ENCODE measurements around the gene DNM3.
"Not testable (repeated sequence)": the region's sequence is repeated elsewhere in the genome, so short reads cannot be mapped to it uniquely, and the experiment has no call there.

Gene DNM3

DNA sequence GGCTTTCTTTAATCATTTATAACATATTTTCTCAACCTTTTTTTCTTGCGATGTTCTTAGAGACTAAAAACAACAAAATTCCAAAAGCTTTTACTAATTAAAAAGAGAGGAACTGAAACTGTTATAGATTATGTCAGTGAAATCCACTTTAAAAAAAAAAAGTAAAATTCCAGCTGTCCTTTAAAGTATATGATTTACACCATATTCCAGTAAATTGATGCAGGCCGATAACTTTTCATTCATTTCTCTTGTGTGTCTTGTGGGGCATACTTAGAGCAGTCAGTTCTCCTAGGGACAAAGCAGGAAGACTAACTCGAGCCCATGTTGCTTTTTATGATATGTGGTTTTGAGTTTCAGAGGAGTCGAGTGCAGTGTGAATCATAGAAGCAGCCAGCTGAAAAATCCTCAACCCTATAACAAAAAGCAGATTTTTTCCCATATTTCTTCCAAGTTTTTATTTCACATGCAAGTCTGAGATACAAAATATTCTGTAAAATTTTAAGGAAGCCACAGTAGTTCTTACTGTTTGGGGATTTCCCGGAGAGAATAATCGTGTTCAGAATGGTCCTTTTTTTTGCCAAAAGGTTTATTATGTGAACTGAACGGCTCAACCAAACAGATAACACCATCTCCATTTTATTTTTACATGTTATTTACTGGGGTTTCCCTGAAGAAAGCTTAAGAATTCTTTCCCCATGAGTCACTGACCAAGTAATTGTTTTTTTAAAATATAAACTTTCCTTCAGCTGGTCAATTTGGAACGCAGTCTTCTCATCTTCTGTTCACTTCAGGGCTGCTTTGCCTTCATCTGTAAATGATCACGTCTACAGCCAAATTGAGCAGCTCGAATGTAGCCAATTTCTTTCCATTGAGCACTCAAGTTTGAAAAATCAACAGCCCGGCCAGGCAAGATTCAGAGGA, 502.2 kb downstream of the DNM3 start:
- no peak for DNase-seq

DNA sequence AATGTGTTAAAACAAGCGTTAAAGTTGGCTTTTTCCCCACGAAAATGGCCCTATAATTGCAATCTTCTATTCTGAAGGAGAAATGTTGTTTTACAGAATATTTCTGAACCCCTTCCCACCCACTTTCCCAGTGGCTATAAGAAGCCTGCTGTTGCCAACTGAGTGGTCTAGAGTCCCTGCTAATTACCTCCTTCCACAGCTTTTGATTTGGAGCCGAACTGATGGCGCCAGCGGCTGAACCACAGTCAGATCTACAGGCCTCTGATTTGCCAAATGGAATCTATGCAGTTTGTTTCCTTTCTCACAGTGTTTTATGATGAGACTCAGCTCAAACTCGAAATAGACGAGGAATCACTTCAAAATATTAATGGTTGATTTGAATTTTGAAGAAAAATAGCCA, 503.1 kb downstream of the DNM3 start:
- no peak for DNase-seq

DNA sequence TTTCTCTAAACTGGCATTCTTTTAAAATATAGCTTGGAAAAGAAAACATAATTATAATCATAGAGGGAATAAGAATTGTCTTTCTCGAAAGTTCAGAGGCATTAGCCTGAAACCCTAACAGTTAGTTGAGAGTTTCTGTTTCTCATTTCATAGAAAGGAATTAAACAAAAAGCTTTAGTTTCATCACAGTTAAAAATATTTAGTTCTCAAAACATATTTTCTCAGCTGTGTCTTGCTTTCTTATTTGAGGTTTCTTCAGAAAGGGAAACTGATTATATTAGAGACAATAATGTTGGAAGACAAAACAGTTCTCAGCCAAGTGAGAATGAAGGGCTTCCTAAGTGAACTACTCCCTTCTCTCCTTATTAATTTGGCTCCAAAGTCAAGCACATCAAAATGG, 503.8 kb downstream of the DNM3 start:
- no peak for DNase-seq

DNA sequence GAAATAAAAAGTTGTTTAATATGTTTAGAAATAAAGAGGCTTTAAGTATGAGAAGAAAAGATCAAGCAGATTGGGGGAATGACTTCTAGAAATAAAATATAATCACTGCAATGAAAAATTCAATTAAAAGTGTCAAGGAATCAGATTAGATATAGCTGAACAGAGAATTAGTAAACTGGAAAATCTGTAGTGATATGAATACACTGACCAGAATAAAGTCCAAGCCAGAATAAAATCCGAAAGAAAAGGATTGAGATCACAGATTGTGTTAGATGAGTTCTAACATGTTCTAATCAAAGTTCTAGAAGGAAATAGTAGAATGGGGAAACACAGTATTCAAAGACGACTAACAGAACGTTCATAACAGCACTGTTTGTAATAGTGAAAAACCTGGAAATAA, 506.1 kb downstream of the DNM3 start:
- no peak for DNase-seq

DNA sequence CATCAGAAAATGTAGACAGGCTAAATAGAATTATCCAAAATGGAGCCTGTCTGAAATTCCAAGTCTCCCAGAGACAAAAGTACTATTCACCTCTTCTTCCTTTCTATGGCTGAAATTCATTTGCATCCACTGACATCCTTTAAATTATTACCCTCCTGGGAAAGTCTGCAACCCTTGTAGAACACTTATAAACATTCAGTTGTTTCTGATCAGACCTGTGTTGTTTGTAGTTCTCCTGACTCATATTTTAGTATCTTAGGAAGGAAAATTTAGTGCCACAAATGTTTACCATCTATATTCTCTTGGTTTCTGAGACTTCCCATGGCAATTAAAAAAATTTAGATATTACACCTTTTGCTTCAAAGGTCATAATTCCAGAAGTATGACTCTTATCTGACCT, 509.6 kb downstream of the DNM3 start:
- no peak for DNase-seq

DNA sequence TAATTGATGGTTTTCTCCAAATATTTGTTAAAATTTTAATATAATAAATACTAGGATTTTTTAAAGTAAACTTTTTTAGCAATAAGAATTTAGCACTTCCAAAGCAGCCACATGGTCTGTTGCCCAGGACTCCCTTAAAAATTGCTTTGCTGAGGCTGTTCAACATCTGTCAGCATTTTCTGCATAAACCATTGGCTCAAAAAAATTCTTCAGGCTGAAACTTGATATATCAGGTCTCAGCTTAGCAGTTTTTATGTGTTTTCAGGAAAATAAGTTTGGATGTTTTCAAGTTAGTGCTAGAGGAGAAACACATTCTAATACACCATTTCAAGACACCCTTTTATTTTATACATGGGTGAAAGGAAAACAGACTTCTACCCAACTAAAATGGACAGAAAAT, 510.0 kb downstream of the DNM3 start:
- no peak for DNase-seq

DNA sequence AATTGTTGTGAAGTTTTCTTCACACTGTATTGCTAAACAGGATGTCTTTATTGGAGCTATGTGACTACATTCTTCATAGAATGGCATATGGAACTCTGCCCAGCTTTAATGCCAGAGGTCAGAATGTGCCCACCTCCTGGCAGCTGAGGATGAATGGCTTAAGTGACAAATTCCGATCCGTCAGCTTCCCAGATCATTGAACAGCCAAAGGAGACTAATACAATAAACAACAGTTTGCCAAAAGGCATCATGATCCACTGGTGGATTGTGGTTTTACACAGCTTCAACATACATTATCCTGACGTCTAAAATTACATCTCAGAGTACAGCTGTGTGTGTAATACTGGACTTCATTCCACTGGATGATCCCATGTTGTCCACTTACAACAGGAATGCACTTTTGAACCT, 510.5 kb downstream of the DNM3 start:
- DNase-seq, result no peak

DNA sequence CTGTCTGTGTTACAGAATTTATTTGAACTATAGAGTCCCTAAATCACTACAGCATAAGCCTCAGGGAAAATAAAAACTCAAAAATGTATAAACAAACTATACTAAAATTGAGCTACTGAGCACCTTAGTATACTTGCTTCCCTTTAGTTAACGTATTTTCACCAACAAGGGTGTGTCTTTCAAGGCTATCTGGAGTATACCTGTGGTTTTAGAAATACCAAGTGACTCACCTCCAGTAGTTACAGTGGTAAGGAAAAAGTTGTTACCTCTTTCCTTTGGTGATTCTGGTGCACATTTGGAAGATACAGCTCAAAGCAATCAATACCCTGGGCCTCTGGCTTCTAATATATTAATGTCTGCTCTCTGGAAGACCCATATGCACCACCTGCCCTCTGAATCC, 511.1 kb downstream of the DNM3 start:
- DNase-seq, result no peak

DNA sequence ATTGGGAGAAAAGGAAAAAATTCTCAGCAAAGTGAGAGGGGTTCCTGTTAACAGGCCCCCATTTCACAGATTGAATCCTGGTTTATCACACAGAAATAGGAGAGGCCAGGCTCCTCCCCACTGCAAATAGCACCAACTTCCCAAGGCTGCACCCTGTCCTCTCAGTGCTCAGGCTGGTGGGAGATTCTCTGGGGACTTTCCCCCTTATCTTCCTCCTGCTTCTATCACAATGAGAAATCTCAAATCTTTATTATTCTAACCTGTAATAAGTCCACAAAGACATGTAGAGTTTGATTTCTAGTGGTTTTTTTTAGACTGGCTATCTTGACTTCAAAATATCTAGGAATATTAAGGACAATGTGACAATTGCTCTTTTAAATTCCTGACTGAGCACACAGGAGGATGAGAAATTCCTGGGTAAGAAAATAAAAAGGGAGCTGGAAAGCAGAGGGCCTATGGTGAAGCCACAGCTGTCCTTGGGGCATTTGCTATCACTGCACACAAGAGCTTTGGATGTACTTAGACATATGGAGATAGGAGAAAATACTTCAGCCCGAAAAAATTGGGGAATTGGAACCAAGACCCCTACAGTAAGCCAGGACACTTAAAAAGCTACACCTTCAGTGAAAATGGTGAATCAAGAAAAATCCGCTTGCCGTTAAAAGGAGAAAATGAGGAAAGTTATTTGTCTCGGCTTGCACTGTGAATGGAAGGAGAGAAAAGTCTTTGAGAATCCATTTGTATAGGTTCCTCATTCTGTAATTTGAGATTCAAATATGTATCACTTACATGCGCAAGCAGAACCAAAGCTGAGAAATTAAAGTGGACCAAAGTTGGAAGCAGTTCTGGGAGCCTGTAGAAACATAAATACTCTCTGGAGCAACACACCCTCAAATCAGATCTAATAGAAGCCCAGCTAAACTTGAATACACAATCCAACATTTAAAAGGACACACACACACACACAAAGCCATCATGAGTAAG, 513.3 kb downstream of the DNM3 start:
- no peak for DNase-seq

DNA sequence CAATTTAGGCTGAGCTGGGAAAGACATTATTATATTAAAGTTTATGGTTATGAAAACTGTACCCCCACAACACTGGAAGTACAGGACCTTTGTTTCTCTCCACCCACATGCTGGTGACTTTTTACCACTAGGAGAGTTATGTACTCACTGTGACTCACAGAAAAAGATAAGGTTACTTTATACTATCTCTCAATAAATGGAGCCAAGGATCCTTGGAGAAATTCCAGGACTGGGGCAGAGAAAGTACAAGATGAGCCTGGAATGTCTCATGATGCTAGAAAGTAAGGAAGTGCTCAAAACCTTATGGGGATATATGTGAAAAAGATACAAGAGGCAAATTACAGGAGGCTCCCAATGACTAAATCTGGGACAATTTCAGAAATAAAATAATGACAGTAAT, 515.3 kb downstream of the DNM3 start:
- DNase-seq, result no peak

DNA sequence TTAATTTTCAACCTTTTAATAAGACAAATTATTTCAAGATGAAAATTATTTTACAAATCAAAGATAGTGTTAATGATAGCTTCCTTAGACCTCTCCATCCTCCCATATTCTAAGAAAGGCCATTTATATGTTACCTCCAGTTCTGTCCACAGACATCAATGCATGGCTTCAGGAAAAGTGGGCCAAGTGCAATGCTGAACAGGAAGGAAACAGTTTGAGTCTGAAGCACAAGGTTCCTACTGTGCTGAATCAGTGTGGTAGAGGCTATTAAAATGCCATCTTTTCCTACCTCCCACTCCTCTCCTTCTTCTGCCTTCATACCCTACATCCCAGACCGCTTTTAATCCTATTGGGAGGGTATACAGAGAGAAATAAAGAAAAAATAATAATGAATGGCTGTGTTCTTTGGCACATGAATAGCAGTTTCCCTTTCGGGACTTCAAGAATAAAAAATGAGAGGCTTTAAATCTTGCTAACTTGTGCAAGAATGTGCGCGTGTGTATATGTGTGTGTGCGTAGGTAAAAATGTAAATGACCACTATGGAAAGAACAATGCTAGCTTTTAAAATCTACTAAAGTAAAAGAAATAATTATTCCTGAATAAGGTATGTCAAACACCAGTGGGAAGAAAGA, 516.6 kb downstream of the DNM3 start:
- DNase-seq, result no peak

DNA sequence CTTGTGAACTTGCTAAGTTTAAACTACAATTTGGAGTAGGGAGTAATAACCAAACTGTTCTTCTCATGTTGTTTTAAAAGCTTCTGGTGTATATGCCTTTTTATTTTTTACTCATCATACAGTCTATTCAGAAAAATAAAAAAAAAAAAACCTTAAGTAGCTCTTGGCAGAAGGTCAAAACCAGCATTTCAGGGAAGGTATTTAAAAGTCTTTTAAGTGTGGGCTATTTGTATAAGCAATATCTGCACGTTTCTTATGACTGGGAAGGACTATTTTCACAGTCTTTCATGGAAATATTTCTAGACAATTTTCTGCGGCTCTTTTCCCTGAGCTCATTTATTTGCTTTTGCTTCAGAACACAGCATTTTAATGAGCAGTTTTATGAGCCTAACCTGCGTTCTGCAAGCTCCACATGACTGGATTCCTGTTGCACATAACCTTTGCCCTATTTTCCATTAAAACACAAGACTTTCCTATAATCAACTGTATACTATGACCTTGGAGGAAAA, 518.2 kb downstream of the DNM3 start:
- peak; percentile 44 for DNase-seq

DNA sequence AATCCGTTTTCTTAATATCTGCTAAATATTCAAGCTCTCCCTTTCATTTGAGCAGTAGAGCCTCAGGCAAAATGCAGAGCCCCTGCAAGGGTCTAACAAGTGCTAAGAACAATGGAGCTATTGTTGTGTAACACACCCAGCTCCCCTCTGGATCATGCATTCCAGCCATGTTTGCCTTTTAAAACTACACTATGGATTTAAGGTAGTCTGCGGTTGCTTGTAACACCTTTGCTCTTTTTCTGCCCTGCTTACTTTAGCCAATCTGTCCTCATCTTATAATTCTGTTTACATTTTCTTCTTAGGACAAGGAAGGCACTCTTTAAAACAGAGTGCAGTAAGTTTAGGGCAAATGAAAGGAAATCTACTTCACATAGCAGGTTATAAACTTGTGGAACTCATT, 519.2 kb downstream of the DNM3 start:
- DNase-seq, result no peak

DNA sequence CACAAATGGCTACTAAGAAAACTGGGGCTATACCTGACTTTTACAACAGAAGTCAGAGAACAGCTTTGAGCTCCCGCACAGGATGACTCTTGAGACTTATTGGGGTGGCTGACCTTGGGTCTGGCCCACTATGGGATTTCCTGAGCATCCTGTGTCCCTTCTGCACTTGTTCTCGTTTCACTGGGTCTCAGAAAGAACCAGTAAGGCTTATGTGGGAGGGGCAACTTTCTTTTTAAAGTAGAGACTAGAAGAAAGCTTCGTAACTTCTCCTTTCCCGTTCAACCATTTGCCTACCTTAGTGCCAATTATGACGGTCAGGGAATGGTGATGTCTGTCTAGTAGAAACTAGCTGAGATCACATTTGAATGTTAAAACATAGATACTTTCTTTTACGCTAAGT, 519.7 kb downstream of the DNM3 start:
- no peak for DNase-seq

DNA sequence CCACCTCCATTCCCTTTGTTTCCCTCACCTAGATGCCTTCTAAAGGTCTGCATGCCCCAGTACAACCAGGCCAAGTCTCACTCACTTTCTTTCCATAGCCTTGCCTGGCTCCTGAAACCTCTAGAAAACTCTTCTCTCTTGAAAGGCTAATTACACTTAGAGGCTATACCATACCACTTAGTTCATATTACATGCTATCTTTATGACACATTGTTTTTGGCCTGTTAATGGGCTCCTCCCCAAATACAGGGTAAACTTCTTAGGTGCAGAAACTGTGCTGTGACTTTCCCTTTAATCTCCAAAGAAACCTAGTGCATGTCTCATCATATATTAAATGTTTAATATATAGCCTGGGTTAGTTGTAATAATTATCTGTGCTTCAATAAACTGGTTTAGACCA, 522.6 kb downstream of the DNM3 start:
- no peak for DNase-seq

DNA sequence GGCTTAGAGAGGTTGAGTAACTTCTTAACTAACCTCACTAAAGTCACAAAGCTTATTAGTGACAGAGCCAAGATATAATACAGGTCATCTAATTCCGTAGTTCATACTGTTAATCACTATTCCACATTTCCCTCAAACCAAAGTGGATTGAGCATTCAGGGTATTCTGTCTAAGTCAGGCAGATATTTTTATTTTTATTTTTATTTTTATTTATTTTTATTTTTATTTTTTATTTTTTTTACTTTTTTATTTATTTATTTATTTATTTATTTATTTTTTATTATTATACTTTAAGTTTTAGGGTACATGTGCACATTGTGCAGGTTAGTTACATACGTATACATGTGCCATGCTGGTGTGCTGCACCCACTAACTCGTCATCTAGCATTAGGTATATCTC, 530.3 kb downstream of the DNM3 start:
- DNase-seq, result not testable (repeated sequence)

DNA sequence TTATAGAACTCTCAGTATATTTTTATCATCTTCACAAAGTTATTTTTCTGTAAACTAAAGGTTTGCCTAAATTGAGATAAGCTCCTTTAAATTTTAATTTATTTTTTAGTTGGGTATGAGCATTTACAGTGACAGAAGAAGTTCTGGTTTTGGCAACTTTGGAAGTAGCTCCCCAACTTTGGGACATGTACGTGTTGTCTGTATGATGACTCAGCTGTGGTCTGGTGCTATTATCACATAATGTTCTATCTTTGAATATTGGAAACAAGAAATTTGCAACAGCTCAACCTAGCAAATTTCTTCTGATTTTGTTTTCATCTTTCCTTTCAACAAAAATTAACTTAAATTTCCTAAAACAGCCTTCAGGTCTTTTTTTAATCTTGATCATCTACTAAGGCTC, 532.6 kb downstream of the DNM3 start:
- no peak for DNase-seq

DNA sequence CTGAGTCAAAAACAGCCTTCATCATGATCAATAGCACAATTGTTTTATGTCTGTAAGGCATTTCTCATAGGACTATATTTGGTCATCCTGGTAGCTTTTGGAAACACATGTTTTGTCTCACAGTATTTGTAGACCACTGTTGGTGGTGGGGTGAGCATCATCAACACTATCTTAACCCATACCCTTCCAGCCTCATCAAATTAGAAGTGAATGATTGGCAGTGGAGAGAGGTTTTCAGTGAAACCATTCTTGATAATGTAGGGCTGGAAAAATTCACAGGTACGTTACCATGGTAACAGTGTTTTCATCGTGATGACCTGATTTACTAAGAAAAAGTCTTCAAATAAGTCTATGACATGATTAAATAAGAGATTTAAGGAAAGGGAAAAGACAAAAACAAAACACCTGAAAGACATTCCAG, 533.9 kb downstream of the DNM3 start:
- no peak for DNase-seq

DNA sequence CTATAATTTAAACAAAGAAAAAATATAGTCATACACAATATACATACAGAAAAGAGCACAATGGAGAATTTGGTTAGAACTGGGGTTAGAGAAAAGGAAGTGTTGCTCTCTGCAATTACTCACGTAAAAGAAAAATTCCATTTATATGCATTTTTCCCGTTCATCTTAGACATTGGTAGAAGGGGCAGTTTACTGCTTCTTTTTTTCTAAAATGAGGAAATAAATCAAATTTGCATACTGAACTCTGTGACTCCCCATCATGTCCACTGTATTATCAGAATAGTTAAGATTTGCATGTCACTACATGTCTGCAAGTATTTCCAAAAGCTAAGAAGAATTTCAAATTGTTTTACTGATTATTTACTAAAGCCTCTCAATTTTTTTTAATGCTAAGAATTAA, 535.1 kb downstream of the DNM3 start:
- DNase-seq, result no peak

DNA sequence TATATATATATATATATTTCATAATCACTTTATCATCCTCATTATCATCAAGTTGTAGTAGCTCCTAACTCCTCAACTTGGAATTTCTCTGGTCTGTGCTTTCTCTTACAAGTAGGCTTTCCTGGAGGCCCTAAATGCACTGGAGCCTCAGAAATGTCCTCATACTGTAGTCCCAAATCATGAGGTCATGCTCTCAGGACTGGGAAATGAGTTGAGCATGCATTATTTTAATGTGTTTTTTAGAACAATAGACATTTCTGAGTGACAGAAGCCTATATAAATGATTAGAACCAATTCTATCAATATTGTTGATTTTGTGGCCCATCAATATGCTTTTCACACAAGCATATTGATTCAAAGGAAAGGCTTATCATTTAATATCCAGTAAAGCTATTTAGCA, 536.3 kb downstream of the DNM3 start:
- DNase-seq, result no peak

DNA sequence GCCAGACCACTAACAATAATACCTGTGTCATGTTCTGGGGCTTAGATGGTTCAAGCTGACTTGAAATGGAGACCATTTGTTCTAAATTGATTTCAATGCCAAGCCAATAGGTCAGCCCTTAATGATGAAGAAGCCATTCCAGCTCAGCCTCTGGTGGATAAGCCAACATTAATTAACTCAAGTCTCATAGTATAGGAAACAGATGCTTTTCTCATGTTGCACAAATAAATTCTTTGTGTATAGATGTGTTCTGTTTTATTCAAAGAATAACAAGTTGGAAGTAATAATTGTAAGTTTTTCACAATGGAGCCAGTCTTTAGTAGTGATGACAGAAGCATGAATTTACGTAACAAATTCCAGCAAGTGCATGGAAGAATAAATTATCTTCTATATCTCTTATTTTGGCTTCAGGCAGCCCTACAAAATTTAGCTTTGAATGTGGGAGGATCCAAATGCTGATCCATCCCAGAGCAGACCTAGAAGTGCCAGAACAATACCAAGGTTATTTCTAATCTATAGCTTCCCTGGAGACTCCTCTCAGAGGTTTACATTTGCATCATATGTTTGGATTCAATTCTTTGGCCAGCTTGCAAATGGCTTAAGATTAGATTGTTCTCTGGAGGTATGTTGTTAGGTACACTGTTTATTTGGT, 536.9 kb downstream of the DNM3 start:
- DNase-seq, result no peak

DNA sequence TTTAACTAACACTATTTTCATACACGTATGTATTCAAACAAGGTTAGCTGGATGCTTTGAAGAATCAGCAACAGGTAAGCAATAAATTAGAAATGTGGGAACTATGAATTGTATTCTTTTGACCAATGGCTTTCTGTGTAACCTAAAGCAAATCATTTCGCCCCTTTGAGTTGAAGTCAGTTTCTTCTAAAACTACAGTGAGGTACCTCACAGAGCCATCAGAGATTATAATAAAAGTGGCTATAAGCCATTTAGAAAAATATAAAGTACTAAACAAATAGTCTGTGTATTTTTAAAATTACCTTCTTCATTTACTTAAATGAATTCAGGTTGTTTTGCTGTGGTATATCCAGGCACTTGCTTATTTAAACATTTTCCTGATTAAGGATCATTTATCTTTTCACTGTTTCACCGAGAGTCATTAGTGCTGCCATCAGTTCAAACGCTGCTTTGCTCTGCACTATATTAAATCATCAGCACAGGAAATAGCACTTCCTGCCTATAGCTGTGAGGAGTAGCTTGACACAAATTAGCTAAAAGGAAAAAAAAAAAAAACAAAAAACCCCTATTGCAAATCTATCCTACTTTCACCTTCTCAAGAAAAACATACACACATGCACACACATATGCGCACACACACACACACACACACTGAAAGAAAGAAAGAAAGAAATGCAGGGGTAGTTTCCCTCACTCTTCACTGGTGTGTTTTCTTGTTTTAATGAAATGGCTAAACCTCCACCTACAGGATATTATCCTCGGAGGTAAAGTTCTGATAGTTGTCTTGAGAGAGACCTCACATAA, 539.3 kb downstream of the DNM3 start:
- DNase-seq, result no peak

Measured in SHP77 treated with DMSO at 0.1 percent for 48 hours (cell line).